Adrenal gland (tissue), 12 donors: Measurements from ENCODE around the gene ABHD10. TPM values are rescaled to one million over a fixed set of nuclear protein-coding genes. Genes with fewer than 3 reads are reported as not detected.

Experiments used
- DNase-seq, 7 donors: peaks; one replicate each; pipeline ENCODE4 v3.0.0-alpha.2; 2019 to 2020
- H3K27ac ChIP-seq, 5 donors: fragments of 200-600 bp; sonication (generic) in 4 of 5; 1 replicate in 3 of 5; 2 replicates in 2 of 5; pipeline versions ENCODE4 v1.5.1 to v1.8.0; 2016 to 2020; ENCODE audit warnings: mild to moderate bottlenecking in 1 of 5
- H3K27me3 ChIP-seq: fragments of 200-600 bp; 2 replicates; pipeline ENCODE4 v1.8.0; 2021
- H3K36me3 ChIP-seq, 2 donors: fragments of 200-600 bp; replicated peaks in 1 of 2; 1 replicate in 1 of 2; 2 replicates in 1 of 2; pipeline versions ENCODE4 v1.5.1 to v1.8.0; 2018 to 2022
- H3K4me1 ChIP-seq, 2 donors: fragments of 200-600 bp; replicated peaks in 1 of 2; 1 replicate in 1 of 2; 2 replicates in 1 of 2; pipeline versions ENCODE4 v1.5.1 to v1.8.0; 2018 to 2021
- H3K4me3 ChIP-seq, 4 donors: fragments of 200-600 bp; sonication (generic) in 3 of 4; one replicate each; pipeline ENCODE4 v1.5.1; 2016 to 2018
- H3K9me3 ChIP-seq, 3 donors: fragments of 200-600 bp; sonication (generic) in 1 of 3; replicated peaks in 1 of 3; 1 replicate in 2 of 3; 2 replicates in 1 of 3; pipeline versions ENCODE4 v1.5.1 to v1.8.0; 2016 to 2021
- POLR2A ChIP-seq, 2 donors: fragments of 450-650 bp; IDR thresholded peaks; one replicate each; pipeline ENCODE4 v1.6.1; 2017; ENCODE audit warnings: antibody characterized with exemption in 2 of 2, mild to moderate bottlenecking in 2 of 2, moderate library complexity in 1 of 2
- WGBS, 4 donors: extraction: QIAGEN DNeasy Blood & Tissue Kit in 2 of 4; methylation state at CpG; one replicate each; pipeline versions ENCODE4 v1.1.5 to v1.1.7; 2013 to 2017; 5-methylcytosine and 5-hydroxymethylcytosine counted together
- intact Hi-C, 2 donors: fragments of 100-400 bp; cut with DNase I; formaldehyde crosslinking; loops; one replicate each; pipeline versions ENCODE4 v1.14.1 to v1.15.0; 2022 to 2023
- polyA plus RNA-seq, 3 donors: library from polyadenylated mRNA; stranded (reverse); fragments of 200-250 nt in 2 of 3; fragments of 350-450 nt in 1 of 3; fragmentation: Illumina TruSeq in 1 of 3; extraction: RNeasy Lipid Tissue Mini Kit (QIAGEN cat#74804) in 1 of 3; gene quantifications; one replicate each; pipeline ENCODE4 v1.2.3, GENCODE V29; 2013 to 2014
- total RNA-seq, 9 donors: library from RNA; depleted of rRNA in 4 of 9; stranded (reverse); fragments of >200 nt in 4 of 9; fragments of 120-200 nt in 1 of 9; fragmentation: NEBNext Ultra II Directional in 1 of 9; extraction: Animal tissue kit (Norgen Biotek cat#: 25700) in 1 of 9; gene quantifications; one replicate each; pipeline versions ENCODE4 v1.1.0 to v1.2.4, GENCODE V29; 2013 to 2023
- TF ChIP-seq, protein P1 (sequence below), 6 experiments: fragments of 450-650 bp in 4 of 6; fragments of 200-600 bp in 2 of 6; sonication (generic) in 1 of 6; IDR thresholded peaks; 1 replicate in 5 of 6; 2 replicates in 1 of 6; pipeline versions ENCODE4 v1.5.1 to v1.8.0; 2016 to 2021; ENCODE audit warnings: antibody characterized with exemption in 6 of 6, mild to moderate bottlenecking in 2 of 6, moderate library complexity in 1 of 6
- donor health status: healthy with polysubstance abuse.
- donor health status: Bipolar disorder and iron deficiency.
- donor health status: DM: yes; HTN: yes; CAD: no.
- donor health status: DM: no; HTN: no; CAD: no.
- donor health status: DM: no; HTN: no; CAD: no.
- donor health status: DM: yes; HTN: yes; CAD: no.

Gene ABHD10
- total and polyA plus RNA-seq, 12 donors = 27.6 to 81.8 (median 44.1) TPM

GRCh38 chr3:111954228-111954990 is 24.4 kb upstream of the ABHD10 start:
- TF ChIP-seq POLR2A (IDR thresholded peaks at IDR 0.05) = no peak
- TF ChIP-seq, protein P1, sequence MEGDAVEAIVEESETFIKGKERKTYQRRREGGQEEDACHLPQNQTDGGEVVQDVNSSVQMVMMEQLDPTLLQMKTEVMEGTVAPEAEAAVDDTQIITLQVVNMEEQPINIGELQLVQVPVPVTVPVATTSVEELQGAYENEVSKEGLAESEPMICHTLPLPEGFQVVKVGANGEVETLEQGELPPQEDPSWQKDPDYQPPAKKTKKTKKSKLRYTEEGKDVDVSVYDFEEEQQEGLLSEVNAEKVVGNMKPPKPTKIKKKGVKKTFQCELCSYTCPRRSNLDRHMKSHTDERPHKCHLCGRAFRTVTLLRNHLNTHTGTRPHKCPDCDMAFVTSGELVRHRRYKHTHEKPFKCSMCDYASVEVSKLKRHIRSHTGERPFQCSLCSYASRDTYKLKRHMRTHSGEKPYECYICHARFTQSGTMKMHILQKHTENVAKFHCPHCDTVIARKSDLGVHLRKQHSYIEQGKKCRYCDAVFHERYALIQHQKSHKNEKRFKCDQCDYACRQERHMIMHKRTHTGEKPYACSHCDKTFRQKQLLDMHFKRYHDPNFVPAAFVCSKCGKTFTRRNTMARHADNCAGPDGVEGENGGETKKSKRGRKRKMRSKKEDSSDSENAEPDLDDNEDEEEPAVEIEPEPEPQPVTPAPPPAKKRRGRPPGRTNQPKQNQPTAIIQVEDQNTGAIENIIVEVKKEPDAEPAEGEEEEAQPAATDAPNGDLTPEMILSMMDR (IDR thresholded peaks at IDR 0.05) = no peak
- Histone ChIP-seq H3K4me3 (no peak overlapping the region), H3K27ac (no peak overlapping the region), H3K36me3 (no peaks in the 10 kb centered on the region), H3K4me1 (no peaks in the 10 kb centered on the region), H3K9me3 (no peaks in the 10 kb centered on the region), H3K27me3 (no peaks in the 10 kb centered on the region)
- DNase-seq = no peak
- 73 to 82% (median 74%) methylated on average over 6 of the region's 6 CpGs for WGBS, 4 donors
- intact Hi-C loops = no loop called here

DNA sequence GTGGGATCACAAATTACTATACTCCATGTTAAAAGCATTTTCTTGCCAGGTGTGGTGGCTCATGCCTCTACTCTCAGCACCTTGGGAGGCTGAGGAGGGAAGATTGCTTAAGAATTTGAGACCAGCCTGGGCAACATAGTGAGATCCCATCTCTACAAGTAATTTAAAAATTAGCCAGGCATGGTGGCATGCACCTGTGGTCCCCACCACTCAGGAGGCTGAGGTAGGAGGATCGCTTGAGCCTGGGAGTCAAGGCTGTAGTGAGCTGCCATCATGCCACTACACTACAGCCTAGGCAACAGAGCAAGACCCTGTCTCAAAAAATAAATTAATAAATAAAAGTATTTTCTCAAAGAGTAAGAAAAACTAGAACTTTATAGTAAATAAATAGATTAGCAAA is 22.9 kb upstream of the ABHD10 start:
- intact Hi-C loops = no loop called here
- no peak for TF ChIP-seq POLR2A (IDR thresholded peaks at IDR 0.05)
- TF ChIP-seq, protein P1 (IDR thresholded peaks at IDR 0.05) = no peak
- no peaks in the 10 kb centered on the region for H3K36me3 ChIP-seq
- H3K4me1 ChIP-seq = no peaks in the 10 kb centered on the region
- no peaks in the 10 kb centered on the region for H3K9me3 ChIP-seq
- no peaks in the 10 kb centered on the region for H3K27me3 ChIP-seq
- no peak overlapping the region for H3K4me3 ChIP-seq
- H3K27ac ChIP-seq = no peak overlapping the region
- DNase-seq = no peak
- WGBS, 4 donors = 85 to 100% (median 97%) methylated on average over 1 of the region's 1 CpG

- H3K4me1 ChIP-seq = no peaks in the 10 kb centered on the region
- TF ChIP-seq POLR2A (IDR thresholded peaks at IDR 0.05) = no peak
- TF ChIP-seq, protein P1 (IDR thresholded peaks at IDR 0.05) = no peak
- intact Hi-C loops = no loop called here
- no peaks in the 10 kb centered on the region for H3K27me3 ChIP-seq
- no peaks in the 10 kb centered on the region for H3K9me3 ChIP-seq
- no peak overlapping the region for H3K27ac ChIP-seq
- WGBS, 4 donors = 83 to 100% (median 92%) methylated on average over 3 of the region's 3 CpGs
- H3K4me3 ChIP-seq = no peak overlapping the region
- DNase-seq = no peak
- H3K36me3 ChIP-seq = no peaks in the 10 kb centered on the region
These were observed 22.4 kb upstream of the ABHD10 start for GRCh38 chr3:111956449-111956848.

DNA sequence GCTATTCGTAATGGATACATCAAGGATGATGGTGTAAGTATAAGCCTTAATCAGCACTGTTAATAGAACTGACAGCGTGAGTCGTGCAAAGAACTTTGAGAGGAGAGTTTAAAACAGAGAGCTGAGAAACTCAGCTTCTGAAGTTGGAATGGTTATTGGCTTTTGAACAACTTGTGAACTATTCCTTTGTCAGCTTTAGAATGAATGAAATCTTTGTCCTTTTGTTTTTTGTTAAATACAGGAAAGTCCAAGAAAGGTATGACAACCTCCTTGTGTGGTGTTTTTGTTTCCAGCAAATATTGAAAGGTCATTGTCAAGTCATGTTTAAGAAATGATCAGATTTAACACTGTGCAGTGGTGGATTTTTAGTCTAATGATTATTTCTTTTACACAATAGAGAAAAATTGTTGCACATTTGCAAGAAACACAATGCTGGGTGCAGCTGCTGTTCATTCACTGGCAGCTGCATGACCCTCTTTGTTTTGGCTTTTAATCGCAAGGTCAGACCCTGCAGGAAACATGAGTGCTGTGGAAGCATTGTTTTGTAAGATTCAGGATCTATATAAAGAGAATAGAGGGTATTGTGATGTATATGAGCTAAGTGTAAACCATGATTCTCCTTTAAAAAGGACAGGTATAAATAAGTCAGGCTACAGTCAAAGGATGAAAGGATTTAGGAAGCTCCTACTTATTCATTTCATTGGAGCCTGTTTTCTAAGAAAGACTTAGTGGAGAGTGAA is 21.7 kb upstream of the ABHD10 start:
- no peak overlapping the region for H3K4me3 ChIP-seq
- DNase-seq = no peak
- H3K36me3 ChIP-seq = no peaks in the 10 kb centered on the region
- 69 to 81% (median 76%) methylated on average over 4 of the region's 4 CpGs for WGBS, 4 donors
- intact Hi-C loops = no loop called here
- no peaks in the 10 kb centered on the region for H3K9me3 ChIP-seq
- TF ChIP-seq POLR2A (IDR thresholded peaks at IDR 0.05) = no peak
- TF ChIP-seq, protein P1 (IDR thresholded peaks at IDR 0.05) = no peak
- H3K27ac ChIP-seq = no peak overlapping the region
- H3K4me1 ChIP-seq = no peaks in the 10 kb centered on the region
- no peaks in the 10 kb centered on the region for H3K27me3 ChIP-seq
